ENCODE data around the gene AEN.

The AEN gene

GRCh38 chr15:88674661-88675060 is 53.5 kb downstream of the AEN start:
- no peak for DNase-seq (ENCODE audit: low spot score)

DNA sequence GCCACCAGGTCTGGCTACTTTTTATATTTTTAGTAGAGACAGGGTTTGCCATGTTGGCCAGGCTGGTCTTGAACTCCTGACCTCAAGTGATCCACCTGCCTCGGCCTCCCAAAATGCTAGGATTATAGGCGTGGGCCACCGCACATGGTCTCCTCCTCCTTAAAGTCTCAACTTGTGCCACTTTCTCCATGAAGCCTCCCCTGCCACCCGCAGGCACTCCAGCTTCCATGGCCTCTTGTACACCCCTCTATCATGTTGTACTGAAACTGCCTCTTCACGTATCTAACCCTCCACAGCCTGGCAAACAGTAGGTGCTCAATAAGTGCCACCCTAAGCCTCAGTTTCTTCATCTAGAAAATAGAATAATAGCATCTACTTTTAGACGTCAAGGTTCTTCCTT is 57.6 kb downstream of the AEN start:
- DNase-seq (ENCODE audit: low spot score) = no peak

- DNase-seq (ENCODE audit: low spot score) = no peak
Measured at GRCh38 chr15:88680241-88681001, 59.3 kb downstream of the AEN start.

GRCh38 chr15:88681610-88682221 is 60.6 kb downstream of the AEN start:
- DNase-seq (ENCODE audit: low spot score) = no peak
